Activated naive CD8-positive, alpha-beta T cell treated with anti-CD3 and anti-CD28 coated beads, Interleukin-2, amount 50 U/mL, for 24 hours (primary cell): ENCODE data around the gene ACVR2B.
A peak's percentile ranks its signal among the peaks of the same experiment; 100 is the strongest.
"Not testable (repeated sequence)": the region's sequence is repeated elsewhere in the genome, so short reads cannot be mapped to it uniquely, and the experiment has no call there.

ENCODE experiments used
- ATAC-seq: fragments of 150-1000 bp; cut with Tn5 transposase; one replicate; pipeline ENCODE4 v1.10.0; 2021
- DNase-seq: peaks from one replicate; pipeline ENCODE4 v3.0.0; 2021
- H3K27ac Mint-ChIP-seq: one replicate; pipeline ENCODE4 v1.8.0; 2021; ENCODE audit warnings: mild to moderate bottlenecking, mixed read lengths
- H3K27me3 Mint-ChIP-seq: one replicate; pipeline ENCODE4 v1.8.0; 2021; ENCODE audit warnings: mixed read lengths
- H3K36me3 Mint-ChIP-seq: one replicate; pipeline ENCODE4 v1.8.0; 2021; ENCODE audit warnings: low read depth, mixed read lengths
- H3K4me1 Mint-ChIP-seq: one replicate; pipeline ENCODE4 v1.8.0; 2021; ENCODE audit warnings: mixed read lengths
- H3K4me3 Mint-ChIP-seq: one replicate; pipeline ENCODE4 v1.8.0; 2021; ENCODE audit warnings: mild to moderate bottlenecking, moderate library complexity, mixed read lengths
- H3K9me3 Mint-ChIP-seq: one replicate; pipeline ENCODE4 v1.8.0; 2021; ENCODE audit warnings: mixed read lengths

The ACVR2B gene

DNA sequence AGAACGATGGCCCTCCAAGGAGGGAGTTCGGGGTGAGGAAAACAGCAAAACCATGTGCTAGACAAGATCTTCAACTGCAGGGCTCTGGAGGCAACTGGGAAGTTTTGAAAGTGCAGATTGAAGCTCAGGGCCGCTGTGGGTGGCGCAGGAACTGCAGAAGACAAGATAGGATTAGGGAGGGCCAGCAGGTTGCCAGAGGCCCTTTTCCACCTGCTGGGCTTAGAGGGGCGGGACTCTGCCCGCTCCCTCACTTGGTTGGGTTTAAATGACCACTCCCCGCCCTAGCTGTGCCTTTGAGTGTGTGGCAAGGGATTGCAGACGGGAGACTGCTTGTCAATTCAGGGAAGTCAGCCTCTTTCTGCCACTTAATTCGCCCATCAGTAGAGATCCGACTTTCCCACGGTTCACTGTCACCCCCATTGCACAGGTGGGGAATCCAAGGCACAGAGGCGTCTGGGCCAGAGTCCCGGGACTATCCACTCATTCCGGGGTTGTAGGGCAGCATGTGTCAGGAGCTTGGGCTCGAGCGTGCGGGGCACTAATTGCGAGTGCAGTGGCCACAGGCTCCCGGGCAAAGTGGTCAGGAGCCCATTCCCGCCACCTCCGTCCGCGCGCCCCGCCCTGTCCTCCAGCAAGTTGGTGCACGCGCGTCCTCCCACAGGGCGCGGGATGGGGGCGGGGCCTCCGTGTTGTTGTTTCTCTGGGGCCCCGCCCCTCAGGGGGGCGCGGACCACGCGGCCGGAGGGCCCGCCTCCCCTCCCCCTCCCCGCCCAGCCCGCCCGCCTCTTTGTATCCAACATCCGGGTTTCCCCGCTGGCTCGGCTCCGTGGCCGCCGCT is at the start of gene ACVR2B:
Gene ACVR2B, plus strand, starts transcription at position 816 of the 838 bp plus-strand sequence. CDS start 433 bp downstream, outside the sequence.
- H3K27me3 Mint-ChIP-seq: peaks cover 8% of the 10 kb centered on the region
- peak within 1 kb of the TSS; percentile 76 for H3K27ac Mint-ChIP-seq
- H3K9me3 Mint-ChIP-seq: peaks cover 3% of the 10 kb centered on the region
- peak within 1 kb of the TSS; percentile 90 for H3K4me3 Mint-ChIP-seq
- no peaks in the 10 kb centered on the region for H3K36me3 Mint-ChIP-seq
- peak; percentile 30 for ATAC-seq
- H3K4me1 Mint-ChIP-seq: peaks cover 12% of the 10 kb centered on the region
- peak; percentile 75 for DNase-seq

GRCh38 chr3:38404286-38404685 is 49.4 kb upstream of the ACVR2B start:
- ATAC-seq: no peak
- H3K9me3 Mint-ChIP-seq: no peaks in the 10 kb centered on the region
- H3K27me3 Mint-ChIP-seq: no peaks in the 10 kb centered on the region
- H3K4me1 Mint-ChIP-seq: no peaks in the 10 kb centered on the region
- DNase-seq: no peak
- no peak overlapping the region for H3K27ac Mint-ChIP-seq
- peaks cover 3% of the 10 kb centered on the region for H3K36me3 Mint-ChIP-seq
- no peak overlapping the region for H3K4me3 Mint-ChIP-seq

- DNase-seq (no peak), ATAC-seq (no peak)
- H3K27me3 Mint-ChIP-seq: no peaks in the 10 kb centered on the region
- H3K27ac Mint-ChIP-seq: no peak overlapping the region
- no peak overlapping the region for H3K4me3 Mint-ChIP-seq
- no peaks in the 10 kb centered on the region for H3K36me3 Mint-ChIP-seq
- H3K4me1 Mint-ChIP-seq: no peaks in the 10 kb centered on the region
- H3K9me3 Mint-ChIP-seq: no peaks in the 10 kb centered on the region
Measured at GRCh38 chr3:38411591-38411990, 42.1 kb upstream of the ACVR2B start.

- H3K9me3 Mint-ChIP-seq, H3K4me1 Mint-ChIP-seq, H3K27me3 Mint-ChIP-seq, DNase-seq, ATAC-seq, H3K36me3 Mint-ChIP-seq, H3K27ac Mint-ChIP-seq, H3K4me3 Mint-ChIP-seq: not testable (repeated sequence)
Measured at GRCh38 chr3:38420758-38421157, 32.9 kb upstream of the ACVR2B start.

GRCh38 chr3:38421679-38422336 is 31.9 kb upstream of the ACVR2B start:
- H3K4me3 Mint-ChIP-seq: no peak overlapping the region
- DNase-seq (no peak), ATAC-seq (no peak)
- no peaks in the 10 kb centered on the region for H3K36me3 Mint-ChIP-seq
- H3K4me1 Mint-ChIP-seq: peaks cover 7% of the 10 kb centered on the region
- no peak overlapping the region for H3K27ac Mint-ChIP-seq
- no peaks in the 10 kb centered on the region for H3K9me3 Mint-ChIP-seq
- H3K27me3 Mint-ChIP-seq: no peaks in the 10 kb centered on the region

DNA sequence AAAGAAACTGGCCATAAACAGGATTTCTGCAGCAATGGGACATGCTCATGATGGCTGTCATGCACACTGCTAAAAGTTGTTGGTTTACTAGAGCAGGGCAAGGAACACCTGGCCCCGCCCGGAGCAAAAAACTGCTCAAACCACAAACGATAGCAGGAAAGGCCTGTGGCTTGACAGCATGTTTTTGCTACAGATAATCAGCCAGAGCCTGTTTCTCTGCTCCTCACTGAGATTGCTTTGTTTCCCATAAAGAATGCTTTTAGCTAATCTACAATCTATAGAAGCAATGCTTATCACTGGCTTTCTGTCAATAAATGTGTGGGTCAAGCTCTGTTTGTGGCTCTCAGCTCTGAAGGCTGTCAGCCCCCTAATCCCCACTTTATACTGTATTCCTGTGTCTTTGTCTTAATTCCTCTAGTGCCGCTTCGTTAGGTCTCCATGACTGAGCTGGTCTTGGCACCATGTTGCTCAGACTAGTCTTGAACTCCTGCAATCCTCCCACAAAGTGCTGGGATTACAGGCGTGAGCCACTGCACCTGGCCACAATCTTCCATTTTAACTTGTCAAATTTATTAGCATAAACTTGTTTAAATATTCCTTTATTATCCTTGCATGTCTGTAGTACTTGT is 26.8 kb upstream of the ACVR2B start:
- ATAC-seq, DNase-seq, H3K36me3 Mint-ChIP-seq, H3K27me3 Mint-ChIP-seq, H3K9me3 Mint-ChIP-seq, H3K4me3 Mint-ChIP-seq, H3K27ac Mint-ChIP-seq: not testable (repeated sequence)
- H3K4me1 Mint-ChIP-seq: peaks cover 17% of the 10 kb centered on the region

DNA sequence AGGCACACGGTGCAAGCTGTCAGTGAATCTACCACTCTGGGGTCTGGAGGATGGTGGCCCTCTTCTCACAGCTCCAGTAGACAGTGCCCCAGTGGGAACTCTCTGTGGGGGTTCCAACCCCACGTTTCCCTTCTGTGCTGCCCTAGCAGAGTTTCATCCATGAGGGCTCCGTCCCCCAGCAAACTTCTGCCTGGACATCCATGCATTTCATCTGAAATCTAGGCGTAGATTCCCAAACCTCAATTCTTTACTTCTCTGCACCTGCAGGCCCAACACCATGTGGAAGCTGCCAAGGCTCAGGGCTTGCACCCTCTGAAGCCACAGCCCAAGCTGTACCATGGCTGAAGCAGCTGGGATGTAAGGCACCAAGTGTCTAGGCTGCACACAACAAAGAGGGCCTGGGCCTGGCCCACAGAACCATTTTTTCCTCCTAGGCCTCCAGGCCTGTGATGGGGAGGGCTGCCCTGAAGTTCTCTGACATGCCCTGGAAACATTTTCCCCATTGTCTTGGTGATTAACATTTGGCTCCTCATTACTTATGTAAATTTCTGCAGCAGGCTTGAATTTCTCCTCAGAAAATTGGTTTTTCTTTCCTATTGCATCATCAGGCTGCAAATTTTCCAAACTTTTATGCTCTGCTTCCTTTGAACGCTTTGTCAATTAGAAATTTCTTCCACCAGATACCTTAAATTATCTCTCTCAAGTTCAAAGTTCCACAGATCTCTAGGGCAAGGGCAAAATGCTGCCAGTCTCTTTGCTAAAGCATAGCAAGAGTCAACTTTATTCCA is 20.6 kb upstream of the ACVR2B start:
- not testable (repeated sequence) for ATAC-seq, H3K4me3 Mint-ChIP-seq, H3K27ac Mint-ChIP-seq, DNase-seq, H3K27me3 Mint-ChIP-seq, H3K4me1 Mint-ChIP-seq
- peaks cover 37% of the 10 kb centered on the region for H3K9me3 Mint-ChIP-seq
- peaks cover 25% of the 10 kb centered on the region for H3K36me3 Mint-ChIP-seq

GRCh38 chr3:38433661-38434060 is 20.0 kb upstream of the ACVR2B start:
- not testable (repeated sequence) for H3K4me3 Mint-ChIP-seq, ATAC-seq, H3K27ac Mint-ChIP-seq, H3K4me1 Mint-ChIP-seq, H3K27me3 Mint-ChIP-seq, DNase-seq
- Mint-ChIP-seq H3K36me3 (peaks cover 25% of the 10 kb centered on the region), H3K9me3 (peaks cover 37% of the 10 kb centered on the region)

GRCh38 chr3:38438436-38439069 is 15.1 kb upstream of the ACVR2B start:
- H3K4me3 Mint-ChIP-seq, DNase-seq, H3K27ac Mint-ChIP-seq, H3K4me1 Mint-ChIP-seq, H3K27me3 Mint-ChIP-seq, ATAC-seq: not testable (repeated sequence)
- Mint-ChIP-seq H3K36me3 (peaks cover 11% of the 10 kb centered on the region), H3K9me3 (peaks cover 31% of the 10 kb centered on the region)

DNA sequence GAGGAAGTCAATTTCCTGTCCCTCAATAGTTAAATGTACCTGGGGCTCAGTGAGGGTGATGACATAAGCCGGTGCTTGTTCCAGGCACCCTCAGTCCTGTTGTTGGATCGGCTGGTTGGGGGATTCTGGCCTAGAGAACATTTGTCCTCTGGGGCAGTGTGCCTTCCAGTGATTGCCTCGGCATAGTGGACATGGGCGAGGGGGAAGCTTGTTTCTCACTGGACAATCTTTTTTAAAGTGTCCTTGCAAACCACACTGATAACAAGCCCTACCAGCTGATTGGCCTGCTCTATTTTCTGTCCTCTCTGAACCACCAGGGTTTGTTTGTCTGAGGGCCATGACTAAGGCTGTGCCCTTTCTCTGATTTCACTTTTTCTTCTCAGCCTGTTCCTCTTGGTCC is 10.5 kb upstream of the ACVR2B start:
- not testable (repeated sequence) for ATAC-seq, H3K36me3 Mint-ChIP-seq, H3K27ac Mint-ChIP-seq, H3K9me3 Mint-ChIP-seq, H3K4me1 Mint-ChIP-seq, H3K4me3 Mint-ChIP-seq, DNase-seq, H3K27me3 Mint-ChIP-seq

DNA sequence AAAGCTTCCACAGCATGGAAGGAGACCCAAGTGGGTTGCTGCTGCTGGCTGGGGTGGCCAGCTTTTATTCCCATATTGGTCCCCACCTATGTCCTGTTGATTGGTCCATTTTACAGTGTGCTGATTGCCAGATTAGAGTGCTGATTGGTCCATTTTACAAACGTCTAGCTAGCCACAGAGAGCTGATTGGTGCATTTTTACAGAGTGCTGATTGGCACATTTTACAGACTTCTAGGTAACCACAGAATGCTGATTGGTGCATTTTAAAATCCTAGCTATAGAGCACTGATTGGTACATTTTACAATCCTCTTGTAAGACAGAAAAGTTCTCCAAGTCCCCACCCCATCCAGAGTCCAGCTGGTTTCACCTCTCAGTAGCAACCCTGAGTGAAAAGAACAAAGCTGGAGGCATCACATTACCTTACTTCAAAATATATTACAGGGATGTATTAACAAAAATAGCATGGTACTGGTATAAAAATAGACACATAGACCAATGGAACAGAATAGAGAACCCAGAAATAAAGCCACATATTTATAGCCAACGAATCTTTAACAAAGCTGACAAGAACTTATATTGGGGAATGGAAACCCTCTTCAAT is 7.5 kb upstream of the ACVR2B start:
- Mint-ChIP-seq H3K36me3 (no peaks in the 10 kb centered on the region), H3K27me3 (no peaks in the 10 kb centered on the region), H3K4me1 (no peaks in the 10 kb centered on the region), H3K9me3 (peaks cover 3% of the 10 kb centered on the region), H3K4me3 (no peak overlapping the region), H3K27ac (no peak overlapping the region)
- ATAC-seq (no peak), DNase-seq (no peak)

DNA sequence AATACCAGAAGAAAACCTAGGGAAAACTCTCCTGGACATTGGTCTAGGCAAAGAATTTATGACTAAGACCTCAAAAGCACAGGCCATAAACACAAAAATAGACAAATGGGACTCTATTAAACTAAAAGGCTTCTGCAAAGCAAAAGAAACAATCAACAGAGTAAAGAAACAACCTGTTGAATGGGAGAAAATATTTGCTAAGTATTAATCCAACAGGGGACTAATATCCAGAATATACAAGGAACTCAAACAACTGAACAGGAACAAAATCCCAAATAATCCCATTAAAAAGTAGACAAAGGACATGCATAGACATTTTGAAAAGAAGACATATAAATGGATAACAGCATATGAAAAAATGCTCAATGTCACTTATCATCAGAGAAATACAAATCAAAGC is 6.9 kb upstream of the ACVR2B start:
- no peak for ATAC-seq
- Mint-ChIP-seq H3K27me3 (no peaks in the 10 kb centered on the region), H3K4me1 (no peaks in the 10 kb centered on the region), H3K9me3 (peaks cover 3% of the 10 kb centered on the region), H3K36me3 (no peaks in the 10 kb centered on the region), H3K27ac (no peak overlapping the region), H3K4me3 (no peak overlapping the region)
- DNase-seq: no peak

GRCh38 chr3:38450853-38451252 is 2.8 kb upstream of the ACVR2B start:
- Mint-ChIP-seq H3K27ac (no peak overlapping the region), H3K36me3 (no peaks in the 10 kb centered on the region), H3K27me3 (peaks cover 8% of the 10 kb centered on the region), H3K4me1 (peaks cover 12% of the 10 kb centered on the region), H3K4me3 (no peak overlapping the region), H3K9me3 (peaks cover 3% of the 10 kb centered on the region)
- ATAC-seq (no peak), DNase-seq (no peak)

- Mint-ChIP-seq H3K9me3 (peaks cover 3% of the 10 kb centered on the region), H3K4me1 (peaks cover 12% of the 10 kb centered on the region), H3K27me3 (peaks cover 8% of the 10 kb centered on the region), H3K27ac (no peak overlapping the region), H3K4me3 (peak overlapping the region; percentile 90), H3K36me3 (no peaks in the 10 kb centered on the region)
- ATAC-seq (no peak), DNase-seq (no peak)
Measured at GRCh38 chr3:38453913-38454177, 155 bp downstream of the ACVR2B start.
